DMS79 (cell line): ENCODE data around the gene TBCK.
"Not testable (repeated sequence)": the region's sequence is repeated elsewhere in the genome, so short reads cannot be mapped to it uniquely, and the experiment has no call there.

Experiments
- DNase-seq: peaks from one replicate; lab custom pipeline; 2025; lab: John Stamatoyannopoulos, UW

Gene TBCK

GRCh38 chr4:106213291-106213690 lies 102.7 kb downstream of the TBCK start:
- DNase-seq = not testable (repeated sequence)

DNA sequence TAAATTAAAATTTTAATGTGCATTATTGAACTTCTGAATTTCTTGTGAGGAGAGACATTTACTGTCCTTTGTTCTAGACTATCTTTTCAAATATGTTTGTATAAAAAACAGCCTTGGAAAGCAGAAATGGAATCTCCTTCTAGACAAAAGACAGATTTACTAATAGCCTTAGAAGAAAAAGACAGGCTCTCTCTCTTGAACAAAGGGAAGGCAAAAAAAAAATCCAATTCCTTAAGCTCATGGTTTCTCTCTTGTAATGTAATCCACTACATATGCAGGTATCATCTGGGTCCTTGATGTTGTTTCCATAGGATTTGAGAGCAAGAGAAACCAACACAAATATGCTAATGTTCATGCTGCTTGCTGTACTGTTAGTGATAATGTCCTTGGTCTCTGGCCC lies 106.0 kb downstream of the TBCK start:
- DNase-seq = no peak

DNA sequence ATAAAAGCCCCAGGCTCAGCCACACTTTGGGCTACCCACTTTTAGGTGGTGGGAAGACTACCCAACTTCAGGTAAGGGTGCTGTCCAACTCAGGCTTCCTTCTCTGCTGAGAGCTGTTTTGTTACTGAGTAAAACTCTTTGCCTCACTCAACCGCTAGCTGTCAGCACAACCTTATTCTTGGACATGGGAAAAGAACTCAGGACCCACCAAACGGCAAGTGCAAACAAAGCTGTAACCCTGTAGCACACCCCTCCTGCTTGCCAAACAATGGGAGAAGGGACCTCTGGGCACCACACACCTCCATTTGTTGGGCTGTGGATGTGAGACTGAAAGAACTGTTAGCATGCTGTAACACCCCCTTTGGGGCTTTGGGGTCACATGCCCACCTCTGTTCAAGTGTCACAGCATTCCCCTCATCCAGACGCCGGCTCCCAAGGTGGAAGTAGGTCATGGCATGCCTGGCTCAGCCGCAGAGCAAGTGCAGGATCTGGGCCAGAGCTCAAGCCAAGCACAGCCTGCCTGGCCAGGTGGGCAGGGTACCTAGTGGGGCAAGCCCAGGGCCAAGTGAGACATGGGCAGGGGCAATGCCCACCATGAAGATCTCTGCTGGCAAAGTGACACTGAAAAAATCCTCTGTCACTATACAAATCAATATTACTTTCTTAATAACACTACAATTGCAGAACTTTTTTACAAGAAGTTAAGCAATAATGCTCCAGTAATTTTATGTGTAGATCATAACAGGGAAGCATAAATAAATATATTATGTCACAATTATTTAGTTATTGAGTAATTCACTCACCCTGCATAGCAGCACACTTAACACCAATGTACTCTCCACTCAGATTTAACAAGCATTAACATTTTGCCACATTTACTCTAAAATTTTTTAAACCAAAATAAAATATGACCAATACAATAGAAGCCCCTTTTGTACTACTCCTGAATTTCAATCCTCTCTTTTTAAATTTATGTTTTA lies 107.2 kb downstream of the TBCK start:
- DNase-seq = no peak

DNA sequence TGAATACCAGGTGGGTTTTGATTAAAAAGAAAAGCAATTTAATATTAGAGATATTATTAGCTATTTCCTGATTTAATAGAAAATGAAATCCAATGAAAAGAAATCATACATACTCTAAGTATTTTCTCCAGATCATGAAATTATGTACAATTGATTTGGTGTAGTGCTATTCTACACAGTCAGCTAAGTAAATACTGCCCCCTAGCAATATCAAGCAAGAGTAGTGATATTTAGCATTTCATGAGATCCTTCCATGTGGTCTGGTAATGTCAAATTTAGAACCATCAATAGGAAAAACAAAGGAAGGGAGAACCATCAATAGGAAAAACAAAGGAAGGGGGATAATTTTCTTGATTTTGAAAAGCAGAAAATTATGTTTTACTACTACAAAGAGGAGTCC lies 114.6 kb downstream of the TBCK start:
- no peak for DNase-seq

- no peak for DNase-seq
Observed at GRCh38 chr4:106195435-106195950, 120.5 kb downstream of the TBCK start.

DNA sequence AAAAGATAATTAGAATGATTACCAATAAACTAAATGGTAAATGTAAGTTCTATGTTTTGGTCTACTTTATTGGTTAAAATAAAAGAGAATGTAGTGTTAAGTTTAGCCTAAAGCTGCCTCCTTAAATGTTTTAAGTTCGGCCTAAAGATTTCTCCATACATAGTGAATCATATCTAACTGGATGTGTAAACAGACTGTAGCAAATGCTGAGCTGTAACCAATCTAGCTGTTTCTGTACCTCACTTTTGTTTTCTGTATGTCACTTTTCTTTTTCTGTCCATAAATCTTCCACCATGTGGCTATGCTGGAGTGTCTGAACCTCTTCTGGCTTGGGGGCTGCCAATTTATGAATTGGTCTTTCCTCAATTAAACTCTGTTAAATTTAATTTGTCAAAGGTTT lies 121.2 kb downstream of the TBCK start:
- no peak for DNase-seq

DNA sequence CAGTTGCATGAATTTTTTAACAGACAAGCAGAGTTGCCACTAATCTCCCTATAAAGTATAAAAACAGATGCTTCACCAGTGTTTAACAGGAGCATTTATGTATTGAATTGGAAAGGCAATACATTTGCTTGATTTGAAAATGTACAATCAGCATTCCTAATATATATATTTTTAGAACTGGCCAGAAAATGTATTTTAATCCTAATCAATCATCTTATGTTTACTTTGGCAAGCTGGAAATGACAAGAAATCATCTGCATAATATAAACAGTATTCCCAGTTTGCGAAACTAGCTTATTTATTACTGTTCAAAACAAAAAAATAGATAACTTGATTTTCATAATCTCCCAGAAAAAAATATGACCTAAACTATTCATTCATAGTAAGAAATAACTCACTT lies 123.9 kb downstream of the TBCK start:
- DNase-seq = no peak

GRCh38 chr4:106186201-106186600 lies 129.8 kb downstream of the TBCK start:
- no peak for DNase-seq

DNA sequence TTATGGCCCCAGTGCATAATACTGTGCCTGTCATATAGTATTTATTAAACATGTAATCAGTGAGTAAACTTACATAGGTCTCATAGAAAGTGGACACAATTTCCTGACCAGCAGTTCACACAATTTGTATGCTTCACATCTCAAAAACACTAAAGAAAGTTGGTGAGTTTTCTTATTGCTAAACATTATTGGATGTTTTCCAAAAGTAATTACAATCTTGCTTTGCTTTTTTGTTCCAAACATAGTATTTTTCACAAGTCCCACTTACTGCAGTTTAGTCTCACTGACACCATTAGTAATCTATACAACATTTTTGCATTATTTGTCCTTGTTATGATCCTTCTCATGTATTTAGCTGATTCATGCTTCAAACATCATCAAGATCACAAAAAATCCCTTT lies 132.5 kb downstream of the TBCK start:
- DNase-seq = no peak

DNA sequence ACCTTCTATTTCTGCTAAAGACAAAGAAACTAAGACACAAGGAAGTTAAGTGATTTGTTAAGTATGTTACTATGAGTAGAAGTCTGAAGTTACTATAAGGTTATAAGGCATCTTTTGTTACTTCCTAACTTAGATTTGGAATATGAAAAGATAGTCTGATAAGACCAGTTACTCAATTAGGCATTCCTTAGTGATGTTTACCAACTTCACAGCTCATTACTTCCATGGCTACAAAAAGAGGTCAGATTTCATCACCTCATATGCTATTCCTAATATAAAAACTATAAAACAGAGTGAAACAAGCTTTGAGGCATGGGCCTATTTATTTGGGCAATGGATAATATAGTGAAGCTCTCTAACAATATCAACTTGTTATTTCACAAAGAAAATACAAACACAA lies 143.1 kb downstream of the TBCK start:
- no peak for DNase-seq

DNA sequence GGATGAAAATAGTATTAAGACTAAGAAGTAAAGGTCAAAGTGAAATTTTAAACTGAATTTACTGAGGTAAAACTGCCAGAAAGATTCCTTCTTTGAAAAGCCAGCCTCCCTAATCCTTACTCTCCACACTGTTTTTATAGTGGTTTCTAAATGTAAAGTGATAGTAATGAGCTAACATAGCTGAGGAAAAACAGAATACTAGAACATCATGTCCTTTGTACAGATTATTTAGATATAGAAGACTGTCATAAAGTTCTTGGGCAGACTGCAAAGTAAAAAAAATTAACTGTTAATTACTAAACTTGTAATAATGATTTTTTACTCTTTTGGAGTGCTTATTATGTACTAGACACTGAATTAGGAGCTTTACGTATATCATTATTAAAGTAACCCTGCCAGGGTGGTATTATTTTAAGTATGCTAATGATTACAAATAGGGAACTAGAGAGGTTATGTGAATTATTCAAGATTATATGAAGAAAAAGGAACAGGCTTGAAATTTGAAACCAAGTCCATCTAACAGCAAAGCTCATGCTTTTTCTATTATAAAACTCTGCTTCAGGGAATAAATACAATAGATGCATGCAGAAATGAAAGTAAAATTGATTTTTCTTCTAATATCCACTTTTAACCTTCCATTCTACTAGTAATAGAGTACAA lies 150.5 kb downstream of the TBCK start:
- no peak for DNase-seq

GRCh38 chr4:106162278-106162677 lies 153.7 kb downstream of the TBCK start:
- DNase-seq = no peak

DNA sequence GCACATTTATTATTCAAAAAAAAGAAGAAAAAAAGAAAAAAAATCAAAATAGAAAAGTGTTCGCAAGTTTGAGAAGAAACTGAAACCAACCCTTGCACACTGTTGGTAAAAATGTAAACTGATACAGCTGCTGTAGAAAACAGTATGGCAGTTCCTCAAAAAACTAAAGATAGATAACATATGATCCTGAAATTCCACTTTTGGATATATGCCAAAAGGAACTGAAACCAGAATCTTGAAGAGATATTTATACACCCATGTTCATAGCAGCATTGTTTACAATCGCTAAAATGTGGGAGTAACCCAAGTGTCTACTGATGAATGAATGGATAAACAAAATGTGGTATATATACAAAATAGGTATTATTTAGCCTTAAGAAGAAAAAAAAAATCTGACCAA lies 155.4 kb downstream of the TBCK start:
- no peak for DNase-seq

GRCh38 chr4:106149911-106150310 lies 166.1 kb downstream of the TBCK start:
- DNase-seq = no peak

DNA sequence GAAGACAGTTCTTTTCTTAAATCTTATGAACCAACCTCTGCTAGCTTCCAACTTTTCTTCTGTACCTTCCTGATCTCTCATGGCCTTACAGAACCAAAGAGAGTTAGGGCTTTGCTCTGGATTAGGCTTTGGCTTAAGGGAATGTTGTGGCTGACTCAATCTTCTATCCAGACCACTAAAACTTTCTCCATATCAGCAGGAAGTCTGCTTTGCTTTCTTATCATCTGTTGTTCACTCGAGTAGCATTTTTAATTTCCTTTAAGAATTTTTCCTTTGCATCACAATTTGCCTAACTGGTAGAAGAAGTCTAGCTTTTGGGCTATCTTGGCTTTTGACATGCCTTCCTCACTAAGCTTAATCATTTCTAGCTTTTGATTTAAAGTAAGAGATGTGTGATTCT lies 167.0 kb downstream of the TBCK start:
- no peak for DNase-seq

DNA sequence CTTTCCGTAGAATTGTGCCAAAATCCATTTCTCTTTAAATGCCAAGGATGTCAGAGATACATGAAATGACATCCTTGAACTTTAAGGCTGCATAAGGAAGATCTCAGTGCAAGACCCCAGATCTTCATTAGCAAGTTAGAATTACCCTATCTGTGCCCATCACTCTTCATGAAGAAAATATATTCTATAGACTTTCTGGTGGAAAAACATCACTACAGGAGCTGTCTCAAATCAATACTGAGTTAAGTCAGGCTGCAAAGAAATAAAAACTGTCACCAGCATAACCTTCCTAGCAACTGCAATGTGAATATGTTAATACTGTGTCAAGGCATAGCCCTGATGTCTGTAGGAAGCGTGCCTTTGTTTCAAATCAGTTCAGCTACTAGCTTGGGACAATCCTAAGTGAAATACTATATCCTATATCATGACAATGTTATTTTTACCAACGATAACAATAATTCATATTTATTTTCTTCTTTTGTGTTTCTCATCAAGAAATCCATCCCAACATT lies 173.3 kb downstream of the TBCK start:
- DNase-seq = no peak

DNA sequence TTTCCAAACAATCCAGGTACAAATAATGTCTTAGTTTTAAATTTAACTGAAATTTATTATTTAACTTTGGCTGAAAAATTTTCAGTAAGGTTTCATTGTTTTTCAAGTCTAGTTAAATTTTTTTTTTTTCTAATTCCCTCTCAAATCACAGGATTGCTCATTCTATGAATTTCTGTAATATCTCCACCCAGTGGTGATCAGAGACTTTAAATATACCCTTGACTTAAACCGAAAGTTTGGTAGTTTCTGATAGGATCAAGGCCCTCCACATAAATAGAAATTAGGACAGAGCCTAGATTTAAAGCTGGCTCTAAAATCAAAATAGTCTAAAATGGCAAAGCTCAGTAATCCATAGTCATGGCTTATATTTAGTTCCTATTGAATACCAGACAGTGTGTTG lies 175.4 kb downstream of the TBCK start:
- DNase-seq = no peak

DNA sequence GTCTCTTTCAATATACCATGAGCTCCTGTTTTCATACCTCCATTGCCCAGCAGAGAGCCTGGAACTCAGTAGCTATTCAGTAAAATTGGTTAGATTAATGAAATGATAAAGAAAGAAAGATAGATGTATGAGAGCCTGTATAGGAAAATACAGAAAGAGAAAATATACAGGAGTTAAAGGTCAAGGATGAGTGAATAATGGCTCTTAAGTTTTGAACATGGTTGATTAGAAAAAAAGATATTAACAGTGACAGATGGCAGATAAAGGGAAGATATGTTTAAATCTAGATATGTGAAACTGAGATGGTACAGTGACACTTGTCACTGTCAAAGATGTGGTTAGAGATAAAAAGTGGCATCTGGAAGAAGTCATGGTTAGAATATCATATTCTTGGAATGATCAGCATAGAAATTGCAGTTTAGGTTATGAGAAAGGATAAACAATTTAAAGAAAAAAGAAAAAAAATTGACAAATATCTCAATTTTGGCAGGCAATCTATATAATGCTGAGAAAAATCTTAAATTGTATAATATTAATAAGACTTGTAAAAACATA lies 179.2 kb downstream of the TBCK start:
- no peak for DNase-seq

- no peak for DNase-seq
Observed at GRCh38 chr4:106132045-106132444, 184.0 kb downstream of the TBCK start.

GRCh38 chr4:106126062-106126461 lies 189.9 kb downstream of the TBCK start:
- DNase-seq = no peak

- not testable (repeated sequence) for DNase-seq
Observed at GRCh38 chr4:106119949-106120555, 196.0 kb downstream of the TBCK start.

- DNase-seq = no peak
Observed at GRCh38 chr4:106116025-106116424, 200.0 kb downstream of the TBCK start.
